Activated B cell treated with CpG ODN at 0.5 μM for 24 hours (primary cell): ENCODE data around the gene MYL6. TPM values are rescaled to one million over a fixed set of nuclear protein-coding genes. Genes with fewer than 3 reads are reported as not detected.

Source experiments
- ATAC-seq: fragments of 200-7000 bp; cut with Tn5 transposase; one replicate; pipeline ENCODE4 v1.10.0; 2021; ENCODE audit warnings: low read depth, mild to moderate bottlenecking, moderate library complexity
- CTCF ChIA-PET: fragments of 350-600 bp; sonication (Branson Sonifier 250); formaldehyde crosslinking; loops from one replicate; lab custom pipeline; 2021; ENCODE audit warnings: antibody characterized with exemption; lab: Charles Lee
- POLR2A ChIA-PET: fragments of 350-600 bp; sonication (Branson Sonifier 250); formaldehyde crosslinking; loops from one replicate; lab custom pipeline; 2021; ENCODE audit warnings: antibody characterized with exemption; lab: Charles Lee
- DNase-seq: peaks from one replicate; pipeline ENCODE4 v3.0.0; 2022
- H3K27ac Mint-ChIP-seq: one replicate; pipeline ENCODE4 v1.8.0; 2020; ENCODE audit warnings: mixed read lengths
- H3K27me3 Mint-ChIP-seq: one replicate; pipeline ENCODE4 v1.8.0; 2021; ENCODE audit warnings: mixed read lengths
- H3K36me3 Mint-ChIP-seq: one replicate; pipeline ENCODE4 v1.8.0; 2021; ENCODE audit warnings: low read depth, mixed read lengths
- H3K4me1 Mint-ChIP-seq: one replicate; pipeline ENCODE4 v1.8.0; 2021; ENCODE audit warnings: mixed read lengths
- H3K4me3 Mint-ChIP-seq: one replicate; pipeline ENCODE4 v1.8.0; 2020; ENCODE audit warnings: mild to moderate bottlenecking, mixed read lengths
- H3K9me3 Mint-ChIP-seq: one replicate; pipeline ENCODE4 v1.8.0; 2020; ENCODE audit warnings: mixed read lengths
- intact Hi-C: fragments of 100-400 bp; cut with micrococcal nuclease; formaldehyde crosslinking; loops from one replicate; pipeline ENCODE4 v1.15.1; 2024
- total RNA-seq: library from RNA; stranded (reverse); gene quantifications from 2 replicates; pipeline ENCODE4 v1.2.3, GENCODE V29; 2022
- TF ChIP-seq, protein P1 (sequence below): fragments of 200-600 bp; IDR thresholded peaks from one replicate; pipeline ENCODE4 v1.8.0; 2022; ENCODE audit warnings: antibody characterized with exemption, mild to moderate bottlenecking

Gene MYL6
- total RNA-seq, 1 donor from 2014 or later, result 921 TPM

DNA sequence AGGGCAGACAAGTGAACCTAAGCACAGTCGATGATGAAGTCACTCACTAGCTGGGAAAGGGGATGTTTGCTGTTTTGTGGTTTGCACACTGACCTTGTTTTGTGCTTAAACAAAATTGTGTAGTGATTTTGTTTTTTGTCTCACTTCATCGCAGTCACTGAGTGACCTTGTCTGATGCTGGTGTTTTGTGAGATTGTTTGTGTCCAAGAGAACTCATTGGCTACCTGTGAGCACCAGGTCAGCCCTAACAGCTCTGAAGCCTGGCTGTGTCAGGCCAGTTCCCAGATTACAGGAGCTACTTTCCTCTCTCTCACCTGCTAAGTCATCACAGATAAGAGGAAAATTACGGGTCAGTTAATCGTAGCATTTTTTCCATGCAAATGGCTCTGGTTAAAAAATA, 34.0 kb upstream of the MYL6 start:
- Mint-ChIP-seq H3K27me3 (no peaks in the 10 kb centered on the region), H3K36me3 (peaks cover 47% of the 10 kb centered on the region), H3K9me3 (no peaks in the 10 kb centered on the region), H3K4me3 (no peak overlapping the region), H3K27ac (peak overlapping the region; percentile 50), H3K4me1 (peaks cover 46% of the 10 kb centered on the region)
- POLR2A ChIA-PET, result interaction anchor here (0.6 to 6.3 kb wide), 6 partner anchors 7 to 65 kb away, joined by 3 to 104 read pairs (median 4); partner anchors contain the start of genes MYL6B, PA2G4, RPL41 and SMARCC2
- intact Hi-C loops, result loop anchor here (10.0 kb wide), 1 partner anchor 471 kb away; no protein-coding TSS in a partner anchor
- TF ChIP-seq, protein P1, sequence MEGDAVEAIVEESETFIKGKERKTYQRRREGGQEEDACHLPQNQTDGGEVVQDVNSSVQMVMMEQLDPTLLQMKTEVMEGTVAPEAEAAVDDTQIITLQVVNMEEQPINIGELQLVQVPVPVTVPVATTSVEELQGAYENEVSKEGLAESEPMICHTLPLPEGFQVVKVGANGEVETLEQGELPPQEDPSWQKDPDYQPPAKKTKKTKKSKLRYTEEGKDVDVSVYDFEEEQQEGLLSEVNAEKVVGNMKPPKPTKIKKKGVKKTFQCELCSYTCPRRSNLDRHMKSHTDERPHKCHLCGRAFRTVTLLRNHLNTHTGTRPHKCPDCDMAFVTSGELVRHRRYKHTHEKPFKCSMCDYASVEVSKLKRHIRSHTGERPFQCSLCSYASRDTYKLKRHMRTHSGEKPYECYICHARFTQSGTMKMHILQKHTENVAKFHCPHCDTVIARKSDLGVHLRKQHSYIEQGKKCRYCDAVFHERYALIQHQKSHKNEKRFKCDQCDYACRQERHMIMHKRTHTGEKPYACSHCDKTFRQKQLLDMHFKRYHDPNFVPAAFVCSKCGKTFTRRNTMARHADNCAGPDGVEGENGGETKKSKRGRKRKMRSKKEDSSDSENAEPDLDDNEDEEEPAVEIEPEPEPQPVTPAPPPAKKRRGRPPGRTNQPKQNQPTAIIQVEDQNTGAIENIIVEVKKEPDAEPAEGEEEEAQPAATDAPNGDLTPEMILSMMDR, result no peak
- no peak for DNase-seq
- ATAC-seq, result no peak
- CTCF ChIA-PET, result interaction anchor here (1.3 to 6.0 kb wide), 4 partner anchors 65 to 340 kb away, joined by 3 to 59 read pairs (median 4); partner anchors contain the start of genes ANKRD52 and SMARCC2

DNA sequence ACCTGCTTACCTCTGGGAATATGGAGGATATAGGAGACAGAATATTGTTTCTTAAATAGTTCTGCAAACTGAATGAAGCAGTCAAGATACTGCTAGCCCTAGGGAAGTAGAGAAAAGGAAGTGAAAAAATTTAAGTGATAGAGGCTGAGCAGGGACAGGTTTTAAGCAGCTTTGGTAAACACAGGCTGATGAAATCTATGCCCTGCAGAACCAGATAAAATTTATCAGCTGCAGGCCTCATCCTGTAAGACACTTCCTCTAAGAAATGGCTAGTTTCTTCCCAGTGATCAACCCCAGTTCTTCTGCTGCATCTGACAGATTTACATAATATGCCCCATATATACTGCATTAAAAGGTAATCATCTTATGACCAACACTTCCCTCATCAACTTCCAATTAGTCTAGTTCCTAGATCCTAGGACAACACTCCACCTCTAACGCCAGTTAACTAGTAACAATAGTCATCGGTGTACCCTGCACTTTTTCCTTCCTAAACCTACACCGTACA, 31.4 kb upstream of the MYL6 start:
- Mint-ChIP-seq H3K4me3 (peak overlapping the region; percentile 97), H3K27me3 (no peaks in the 10 kb centered on the region), H3K9me3 (no peaks in the 10 kb centered on the region), H3K27ac (peak overlapping the region; percentile 98), H3K4me1 (peaks cover 60% of the 10 kb centered on the region), H3K36me3 (peaks cover 44% of the 10 kb centered on the region)
- TF ChIP-seq, protein P1, result no peak
- CTCF ChIA-PET, result interaction anchor here (0.7 to 6.0 kb wide), 11 partner anchors 8 to 337 kb away, joined by 3 to 59 read pairs (median 5); partner anchors contain the start of genes MYL6, MYL6B, SMARCC2 and ZC3H10
- intact Hi-C loops, result loop anchor here (1.0 to 10.0 kb wide), 8 partner anchors 8 to 985 kb away; partner anchors contain the start of genes CS, MYL6, NABP2 and SMARCC2
- ATAC-seq, result peak; percentile 12
- POLR2A ChIA-PET, result interaction anchor here (0.6 to 6.3 kb wide), 17 partner anchors 10 to 297 kb away, joined by 3 to 104 read pairs (median 7); partner anchors contain the start of genes CS, DNAJC14, MYL6 and MYL6B
- no peak for DNase-seq

DNA sequence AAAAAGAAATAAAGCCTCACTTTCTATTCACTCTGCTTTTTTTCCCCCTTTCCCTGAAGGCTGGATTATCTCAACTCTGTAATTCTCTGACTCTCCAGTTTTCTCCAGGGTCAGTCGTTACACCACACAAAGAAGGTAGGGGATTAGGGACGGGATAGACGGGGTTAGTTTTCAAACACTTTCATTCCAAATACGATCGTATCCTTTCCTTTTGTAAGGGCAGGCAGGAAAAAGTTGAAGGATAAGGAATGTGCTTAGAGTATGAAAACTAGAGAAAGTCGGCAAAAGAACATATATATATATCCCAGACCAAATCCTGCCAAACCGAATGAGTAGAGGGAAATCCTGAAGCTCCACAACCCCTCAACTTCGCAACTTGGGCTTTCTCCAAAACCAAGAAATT, 30.7 kb upstream of the MYL6 start:
- intact Hi-C loops, result loop anchor here (10.0 kb wide), 1 partner anchor 467 kb away; no protein-coding TSS in a partner anchor

DNA sequence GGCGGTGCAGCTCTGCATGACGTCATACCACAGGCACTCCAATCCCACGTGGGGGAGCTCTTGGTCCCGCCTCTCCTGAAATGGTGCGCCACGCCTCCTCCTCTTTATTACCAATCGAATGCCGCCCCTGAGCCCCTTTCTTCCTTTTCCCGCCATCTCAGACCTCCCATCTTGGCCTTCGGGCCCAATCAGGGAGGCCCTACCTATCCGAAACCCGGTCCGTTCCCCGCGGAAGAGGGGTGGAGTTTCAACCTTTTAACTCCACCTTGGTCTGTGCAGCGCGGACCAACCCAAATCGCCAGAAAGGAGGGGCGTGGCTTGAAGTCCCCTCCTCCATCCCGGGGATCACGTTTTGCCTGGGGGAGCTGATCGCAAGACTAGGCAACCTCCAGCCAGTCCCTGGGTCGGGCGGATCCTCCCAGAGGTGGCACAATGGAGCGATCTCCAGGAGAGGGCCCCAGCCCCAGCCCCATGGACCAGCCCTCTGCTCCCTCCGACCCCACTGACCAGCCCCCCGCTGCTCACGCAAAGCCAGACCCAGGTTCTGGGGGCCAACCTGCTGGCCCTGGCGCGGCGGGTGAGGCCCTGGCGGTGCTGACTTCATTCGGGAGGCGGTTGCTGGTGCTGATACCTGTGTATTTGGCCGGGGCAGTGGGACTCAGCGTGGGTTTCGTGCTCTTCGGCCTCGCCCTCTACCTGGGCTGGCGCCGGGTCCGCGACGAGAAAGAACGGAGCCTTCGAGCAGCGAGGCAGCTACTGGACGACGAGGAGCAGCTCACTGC, 30.1 kb upstream of the MYL6 start, which contains the start of gene ESYT1:
Gene ESYT1 (plus strand): TSS at position 380 of the 782 bp plus-strand sequence. CDS start 53 bp downstream, at position 433.
- POLR2A ChIA-PET, result interaction anchor here (0.5 to 6.3 kb wide), 36 partner anchors 9 to 1837 kb away, joined by 3 to 104 read pairs (median 4); partner anchors contain the start of genes ANKRD52, CNPY2, CS and IL23A
- intact Hi-C loops, result loop anchor here (1.0 to 10.0 kb wide), 3 partner anchors 24 to 467 kb away; partner anchors contain the start of genes MYL6B and PA2G4
- Mint-ChIP-seq H3K36me3 (peaks cover 47% of the 10 kb centered on the region), H3K4me1 (peaks cover 69% of the 10 kb centered on the region), H3K9me3 (no peaks in the 10 kb centered on the region), H3K4me3 (peak within 1 kb of the TSS; percentile 97), H3K27me3 (no peaks in the 10 kb centered on the region), H3K27ac (peak within 1 kb of the TSS; percentile 98)
- peak; percentile 83 for DNase-seq
- peak; percentile 86 for ATAC-seq
- TF ChIP-seq, protein P1, result no peak
- CTCF ChIA-PET, result interaction anchor here (1.1 to 6.0 kb wide), 6 partner anchors 9 to 336 kb away, joined by 3 to 59 read pairs (median 6); partner anchors contain the start of genes RNF41, SMARCC2 and ZC3H10

More for the DNA sequence above, 30.7 kb upstream of the MYL6 start:
- CTCF ChIA-PET, result interaction anchor here (1.1 to 6.0 kb wide), 6 partner anchors 9 to 336 kb away, joined by 3 to 59 read pairs (median 6); partner anchors contain the start of genes RNF41, SMARCC2 and ZC3H10
- H3K36me3 Mint-ChIP-seq, result peaks cover 46% of the 10 kb centered on the region
- TF ChIP-seq, protein P1, result no peak
- peak overlapping the region; percentile 98 for H3K27ac Mint-ChIP-seq
- no peaks in the 10 kb centered on the region for H3K27me3 Mint-ChIP-seq
- POLR2A ChIA-PET, result interaction anchor here (0.5 to 6.3 kb wide), 31 partner anchors 10 to 1837 kb away, joined by 3 to 104 read pairs (median 4); partner anchors contain the start of genes ANKRD52, CNPY2, CS and IL23A
- peaks cover 67% of the 10 kb centered on the region for H3K4me1 Mint-ChIP-seq
- peak overlapping the region; percentile 97 for H3K4me3 Mint-ChIP-seq
- ATAC-seq, result no peak
- DNase-seq, result no peak
- H3K9me3 Mint-ChIP-seq, result no peaks in the 10 kb centered on the region
